ENCODE data around the gene LSM7. TPM values are rescaled to one million over a fixed set of nuclear protein-coding genes. Genes with fewer than 3 reads are reported as not detected.

LSM7 gene
- total RNA-seq, 3 donors from 2014 or later = 60.3 to 111 (median 93.1) TPM

DNA sequence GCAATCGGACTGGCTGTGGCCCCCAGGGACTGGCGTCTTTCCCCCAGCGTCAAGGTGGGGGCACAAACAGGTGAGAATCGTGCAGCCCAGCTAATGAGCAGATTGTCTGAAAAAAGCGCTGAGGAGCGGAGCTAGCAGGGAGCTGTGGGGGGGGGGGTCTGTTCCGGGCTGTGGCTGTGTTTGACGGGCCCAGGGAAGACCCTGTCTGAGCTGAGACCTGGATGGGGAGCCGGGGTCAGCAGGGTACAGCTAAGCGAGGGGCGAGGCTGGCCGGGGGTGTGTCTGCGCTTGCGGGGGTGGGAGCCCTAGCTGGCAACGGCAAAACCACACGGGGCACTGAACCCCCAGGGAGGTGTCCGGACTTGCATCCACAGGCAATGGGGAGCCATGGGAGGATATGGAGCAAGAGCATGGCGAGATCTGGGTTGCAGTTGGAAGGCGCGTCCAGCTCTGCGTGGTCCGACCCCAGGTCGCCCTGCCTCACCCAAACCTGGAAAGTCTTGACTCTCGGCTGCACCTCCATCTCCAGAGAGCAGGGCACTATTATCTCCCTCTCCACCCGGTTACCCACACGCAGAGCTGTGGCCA, 25.1 kb downstream of the LSM7 start:
- Histone ChIP-seq H3K36me3 (ENCODE audit: low read depth) (no peaks in the 10 kb centered on the region), H3K4me3 (no peak overlapping the region), H3K4me1 (ENCODE audit: low read depth) (no peaks in the 10 kb centered on the region), H3K9me3 (no peaks in the 10 kb centered on the region)
- ATAC-seq (no peak), DNase-seq (no peak)
- no peak for TF ChIP-seq CTCF (IDR thresholded peaks at IDR 0.05)
- intact Hi-C loops (cut with DNase I, micrococcal nuclease) = no loop called here

GRCh38 chr19:2302319-2303210, 25.8 kb downstream of the LSM7 start:
- H3K9me3 ChIP-seq = no peaks in the 10 kb centered on the region
- intact Hi-C loops (cut with DNase I, micrococcal nuclease) = no loop called here
- H3K4me3 ChIP-seq = no peak overlapping the region
- TF ChIP-seq CTCF (IDR thresholded peaks at IDR 0.05) = no peak
- H3K4me1 ChIP-seq (ENCODE audit: low read depth) = no peaks in the 10 kb centered on the region
- no peaks in the 10 kb centered on the region for H3K36me3 ChIP-seq (ENCODE audit: low read depth)
- DNase-seq (peak in 1 of 3 donors; percentile 49), ATAC-seq (peak; percentile 39)

DNA sequence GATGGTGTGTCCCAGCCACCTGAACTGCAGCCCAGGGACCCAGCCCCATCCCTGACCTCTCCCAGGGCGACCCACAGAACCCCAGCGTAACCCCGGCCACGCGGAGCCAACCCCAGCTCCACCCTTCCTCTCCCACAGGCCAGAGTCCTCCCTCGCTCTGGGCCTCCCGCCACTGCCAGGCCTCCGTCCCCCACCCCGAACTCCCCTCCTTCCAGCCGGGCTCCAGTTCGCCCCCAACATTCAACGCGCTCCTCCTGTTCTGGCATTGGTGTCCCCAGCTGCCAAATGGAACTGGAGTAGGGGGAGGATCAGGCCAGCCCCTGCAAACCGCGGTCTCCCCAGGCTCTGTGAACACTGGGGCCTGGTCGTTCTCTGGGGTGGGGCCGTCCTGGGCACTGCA, 27.9 kb downstream of the LSM7 start:
- no peak for TF ChIP-seq CTCF (IDR thresholded peaks at IDR 0.05)
- intact Hi-C loops (cut with DNase I, micrococcal nuclease) = no loop called here
- Histone ChIP-seq H3K4me1 (ENCODE audit: low read depth) (no peaks in the 10 kb centered on the region), H3K9me3 (no peaks in the 10 kb centered on the region), H3K4me3 (no peak overlapping the region), H3K36me3 (ENCODE audit: low read depth) (no peaks in the 10 kb centered on the region)
- DNase-seq (no peak), ATAC-seq (no peak)

- Histone ChIP-seq H3K4me3 (no peak overlapping the region), H3K4me1 (ENCODE audit: low read depth) (peaks cover 5% of the 10 kb centered on the region), H3K9me3 (no peaks in the 10 kb centered on the region), H3K36me3 (ENCODE audit: low read depth) (no peaks in the 10 kb centered on the region)
- ATAC-seq (no peak), DNase-seq (no peak)
- intact Hi-C loops (cut with DNase I, micrococcal nuclease) = no loop called here
- no peak for TF ChIP-seq CTCF (IDR thresholded peaks at IDR 0.05)
Observed at GRCh38 chr19:2296141-2296540, 32.2 kb downstream of the LSM7 start.

DNA sequence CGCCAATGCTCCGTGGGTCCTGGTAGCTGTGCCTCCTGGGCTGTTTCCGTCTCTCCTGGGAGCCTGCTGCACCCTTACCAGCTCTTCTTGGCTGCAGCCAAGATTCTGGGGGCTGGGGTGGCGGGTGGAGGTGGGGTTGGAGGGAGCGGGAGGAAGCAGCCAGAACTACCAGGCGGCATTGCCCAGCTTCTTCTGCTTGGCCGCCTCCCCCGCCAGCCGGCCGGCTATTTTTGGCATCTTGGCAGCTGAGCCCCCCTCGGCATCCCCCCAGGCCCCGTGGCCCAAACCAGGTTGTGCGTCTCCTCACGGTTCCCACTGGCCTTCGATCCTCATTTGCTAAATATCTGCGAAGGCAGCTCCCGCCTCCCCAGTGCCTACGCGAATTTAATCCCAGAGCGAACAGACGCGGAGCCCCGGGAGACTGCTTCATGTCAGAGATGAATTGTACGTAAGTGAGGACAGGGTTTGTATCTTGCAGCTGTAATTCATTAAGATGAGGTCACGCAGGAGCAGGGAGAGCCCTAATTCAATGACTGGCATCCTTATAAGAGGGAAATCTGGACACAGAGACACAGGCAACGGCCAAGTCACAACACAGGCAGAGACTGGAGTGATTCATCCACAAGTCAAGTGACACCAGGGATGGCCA, 33.6 kb downstream of the LSM7 start:
- intact Hi-C loops (cut with DNase I, micrococcal nuclease) = no loop called here
- DNase-seq (peak in 1 of 3 donors; percentile 28), ATAC-seq (peak; percentile 16)
- Histone ChIP-seq H3K4me3 (no peak overlapping the region), H3K9me3 (no peaks in the 10 kb centered on the region), H3K4me1 (ENCODE audit: low read depth) (peaks cover 16% of the 10 kb centered on the region), H3K36me3 (ENCODE audit: low read depth) (no peaks in the 10 kb centered on the region)
- TF ChIP-seq CTCF (IDR thresholded peaks at IDR 0.05) = no peak

Data from mucosa of descending colon (tissue), 3 donors.